Colonic mucosa (tissue), 4 donors: ENCODE measurements around the gene DCAF17. TPM values are rescaled to one million over a fixed set of nuclear protein-coding genes. Genes with fewer than 3 reads are reported as not detected.
A peak's percentile ranks its signal among the peaks of the same experiment; 100 is the strongest.

ENCODE experiments used
- DNase-seq: peaks from one replicate; pipeline ENCODE4 v3.0.0-alpha.2; 2020
- H3K27ac ChIP-seq: fragments of 200-600 bp; one replicate; pipeline ENCODE4 v1.8.0; 2021
- H3K27me3 ChIP-seq: fragments of 200-600 bp; one replicate; pipeline ENCODE4 v1.8.0; 2021
- H3K36me3 ChIP-seq: fragments of 200-600 bp; one replicate; pipeline ENCODE4 v1.8.0; 2021
- H3K4me1 ChIP-seq: fragments of 200-600 bp; one replicate; pipeline ENCODE4 v1.8.0; 2021; ENCODE audit warnings: mild to moderate bottlenecking
- H3K4me3 ChIP-seq: fragments of 200-600 bp; one replicate; pipeline ENCODE4 v1.8.0; 2021
- H3K9ac ChIP-seq, 2 donors: one replicate each; pipeline ENCODE4 v1.7.0; 2013; ENCODE audit warnings: control low read depth in 2 of 2, low read depth in 2 of 2, low read length in 2 of 2
- H3K9me3 ChIP-seq: fragments of 200-600 bp; one replicate; pipeline ENCODE4 v1.8.0; 2021
- intact Hi-C: fragments of 100-400 bp; cut with DNase I; formaldehyde crosslinking; loops from one replicate; pipeline ENCODE4 v1.14.1; 2022
- total RNA-seq, 2 donors: library from RNA; stranded (reverse); fragmentation: NEBNext Ultra II Directional in 1 of 2; extraction: Animal tissue kit (Norgen Biotek cat#: 25700) in 1 of 2; gene quantifications; one replicate each; pipeline ENCODE4 v1.2.1, GENCODE V29; 2021
- TF ChIP-seq, protein P1 (sequence below): fragments of 200-600 bp; IDR thresholded peaks from one replicate; pipeline ENCODE4 v1.8.0; 2022; ENCODE audit warnings: antibody characterized with exemption, mild to moderate bottlenecking
- donor health status: healthy.
- donor health status: DM: no; HTN: no; CAD: no.
- donor health status: DM: no; HTN: no; CAD: no.

The DCAF17 gene
- total RNA-seq, 2 donors from 2014 or later = 9.7 to 10.2 TPM

DNA sequence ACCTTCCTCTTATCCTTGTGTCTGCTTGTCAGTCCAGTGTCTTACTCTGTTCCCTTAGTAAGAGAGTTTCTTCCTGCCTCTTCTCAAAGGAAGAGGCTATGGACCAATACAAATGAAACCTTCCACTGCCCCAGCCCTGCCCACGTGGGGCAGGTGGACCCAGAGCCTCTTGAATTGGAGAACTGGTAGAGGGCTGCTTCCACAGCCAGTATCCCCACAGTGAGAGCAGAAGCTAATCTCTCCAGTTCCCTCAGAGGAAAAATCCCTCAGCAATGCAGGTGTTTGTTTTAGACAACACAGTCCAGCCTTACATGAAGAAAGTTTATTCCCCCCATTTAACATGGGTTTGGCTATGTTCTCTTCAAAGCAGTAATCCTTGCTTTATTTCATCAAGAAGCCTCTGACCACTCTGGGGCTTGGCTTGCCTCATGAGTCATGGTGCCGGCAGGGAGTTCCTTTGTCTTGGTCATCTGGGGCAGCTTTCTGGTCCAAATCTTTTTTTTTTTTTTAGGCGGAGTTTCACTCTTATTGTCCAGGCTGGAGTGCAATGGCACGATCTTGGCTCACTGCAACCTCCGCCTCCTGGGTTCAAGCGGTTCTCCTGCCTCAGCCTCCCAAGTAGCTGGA lies 81.8 kb downstream of the DCAF17 start:
- no peaks in the 10 kb centered on the region for H3K9me3 ChIP-seq
- no peak for DNase-seq
- no peak overlapping the region for H3K27ac ChIP-seq
- intact Hi-C loops = no loop called here
- H3K4me1 ChIP-seq = no peaks in the 10 kb centered on the region
- no peaks in the 10 kb centered on the region for H3K36me3 ChIP-seq
- H3K27me3 ChIP-seq = no peaks in the 10 kb centered on the region
- TF ChIP-seq, protein P1, sequence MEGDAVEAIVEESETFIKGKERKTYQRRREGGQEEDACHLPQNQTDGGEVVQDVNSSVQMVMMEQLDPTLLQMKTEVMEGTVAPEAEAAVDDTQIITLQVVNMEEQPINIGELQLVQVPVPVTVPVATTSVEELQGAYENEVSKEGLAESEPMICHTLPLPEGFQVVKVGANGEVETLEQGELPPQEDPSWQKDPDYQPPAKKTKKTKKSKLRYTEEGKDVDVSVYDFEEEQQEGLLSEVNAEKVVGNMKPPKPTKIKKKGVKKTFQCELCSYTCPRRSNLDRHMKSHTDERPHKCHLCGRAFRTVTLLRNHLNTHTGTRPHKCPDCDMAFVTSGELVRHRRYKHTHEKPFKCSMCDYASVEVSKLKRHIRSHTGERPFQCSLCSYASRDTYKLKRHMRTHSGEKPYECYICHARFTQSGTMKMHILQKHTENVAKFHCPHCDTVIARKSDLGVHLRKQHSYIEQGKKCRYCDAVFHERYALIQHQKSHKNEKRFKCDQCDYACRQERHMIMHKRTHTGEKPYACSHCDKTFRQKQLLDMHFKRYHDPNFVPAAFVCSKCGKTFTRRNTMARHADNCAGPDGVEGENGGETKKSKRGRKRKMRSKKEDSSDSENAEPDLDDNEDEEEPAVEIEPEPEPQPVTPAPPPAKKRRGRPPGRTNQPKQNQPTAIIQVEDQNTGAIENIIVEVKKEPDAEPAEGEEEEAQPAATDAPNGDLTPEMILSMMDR = no peak
- no peak overlapping the region for H3K4me3 ChIP-seq
- no peak overlapping the region for H3K9ac ChIP-seq

DNA sequence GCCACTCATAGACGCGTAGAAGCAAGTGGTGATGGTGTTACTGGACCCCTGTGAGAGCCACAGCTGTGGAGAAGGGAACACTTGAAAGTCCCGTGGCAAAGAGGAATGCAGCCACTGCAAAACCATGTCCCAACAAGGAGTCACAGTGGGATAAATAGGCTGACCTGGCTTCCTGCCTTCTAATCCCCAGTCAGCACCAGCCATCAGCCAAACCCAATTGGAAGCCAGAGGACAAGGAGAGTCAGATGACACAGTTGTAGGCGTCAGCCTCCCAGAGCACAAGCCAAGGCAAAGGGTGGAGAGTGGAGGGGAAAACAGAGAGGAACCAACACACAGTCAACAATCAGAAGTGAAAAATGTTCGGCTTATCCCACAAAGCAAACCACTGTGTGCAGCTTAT lies 82.8 kb downstream of the DCAF17 start:
- TF ChIP-seq, protein P1 = no peak
- Histone ChIP-seq H3K9ac (no peak overlapping the region), H3K4me3 (no peak overlapping the region), H3K27me3 (no peaks in the 10 kb centered on the region), H3K4me1 (no peaks in the 10 kb centered on the region), H3K27ac (no peak overlapping the region), H3K9me3 (no peaks in the 10 kb centered on the region), H3K36me3 (no peaks in the 10 kb centered on the region)
- intact Hi-C loops = no loop called here
- DNase-seq = no peak

DNA sequence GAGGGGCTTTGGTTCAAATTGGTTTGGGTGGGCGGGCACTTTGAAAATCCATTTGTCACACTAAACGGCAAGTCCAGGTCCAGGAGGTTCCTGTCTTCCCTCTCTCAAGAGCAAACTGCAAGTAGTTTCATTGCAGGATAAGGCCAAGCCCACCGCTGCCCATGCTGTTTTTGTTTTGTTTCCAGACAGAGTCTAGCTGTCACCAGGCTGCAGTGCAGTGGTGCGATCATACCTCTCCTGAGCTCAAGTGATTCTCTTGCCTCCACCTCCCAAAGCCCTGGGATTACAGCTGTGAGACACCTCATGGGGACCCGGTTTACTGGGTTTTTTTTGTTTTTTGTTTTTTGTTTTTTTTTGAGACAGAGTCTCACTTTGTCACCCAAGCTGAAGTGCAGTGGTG lies 86.4 kb downstream of the DCAF17 start:
- Histone ChIP-seq H3K9me3 (no peaks in the 10 kb centered on the region), H3K4me1 (no peaks in the 10 kb centered on the region), H3K9ac (no peak overlapping the region), H3K4me3 (no peak overlapping the region), H3K27me3 (no peaks in the 10 kb centered on the region), H3K36me3 (no peaks in the 10 kb centered on the region), H3K27ac (no peak overlapping the region)
- intact Hi-C loops = no loop called here
- TF ChIP-seq, protein P1 = no peak
- DNase-seq = no peak

DNA sequence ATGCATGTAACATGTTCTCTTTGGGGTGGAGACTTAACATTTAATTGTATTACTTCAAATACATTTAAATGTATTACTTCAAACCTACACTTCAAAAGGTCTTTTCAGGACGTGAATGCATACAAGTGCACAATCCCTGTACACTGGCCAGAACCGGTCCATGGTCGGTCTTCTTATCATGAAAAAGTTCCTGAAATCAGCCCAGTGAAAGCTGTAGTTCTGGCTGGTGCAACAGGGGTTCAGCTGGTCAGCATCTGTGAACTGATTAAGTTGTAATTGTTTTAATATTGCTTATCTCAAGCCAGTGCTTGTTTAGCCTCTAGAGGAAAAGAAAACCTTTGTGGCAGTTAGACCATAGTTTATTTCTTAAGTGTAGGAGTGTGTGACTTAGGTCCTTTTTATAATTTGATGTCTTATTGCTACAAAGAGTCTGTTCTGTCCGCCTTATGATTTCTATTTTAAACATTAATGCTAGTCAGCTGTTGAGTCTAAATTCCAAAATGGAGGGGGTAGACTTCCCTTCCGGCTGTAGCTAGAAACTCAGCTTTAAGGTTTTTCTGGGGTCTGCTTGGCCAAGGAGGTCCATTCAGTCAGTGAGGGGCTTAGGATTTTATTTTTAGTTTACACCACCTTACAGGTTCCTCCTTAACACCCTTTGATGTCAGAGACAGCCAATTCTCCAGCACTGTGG lies 87.5 kb downstream of the DCAF17 start:
- no peaks in the 10 kb centered on the region for H3K9me3 ChIP-seq
- no peaks in the 10 kb centered on the region for H3K4me1 ChIP-seq
- TF ChIP-seq, protein P1 = no peak
- H3K27me3 ChIP-seq = no peaks in the 10 kb centered on the region
- intact Hi-C loops = no loop called here
- no peaks in the 10 kb centered on the region for H3K36me3 ChIP-seq
- peak overlapping the region; percentile 77 for H3K27ac ChIP-seq
- no peak overlapping the region for H3K9ac ChIP-seq
- no peak for DNase-seq
- H3K4me3 ChIP-seq = peak overlapping the region; percentile 75

DNA sequence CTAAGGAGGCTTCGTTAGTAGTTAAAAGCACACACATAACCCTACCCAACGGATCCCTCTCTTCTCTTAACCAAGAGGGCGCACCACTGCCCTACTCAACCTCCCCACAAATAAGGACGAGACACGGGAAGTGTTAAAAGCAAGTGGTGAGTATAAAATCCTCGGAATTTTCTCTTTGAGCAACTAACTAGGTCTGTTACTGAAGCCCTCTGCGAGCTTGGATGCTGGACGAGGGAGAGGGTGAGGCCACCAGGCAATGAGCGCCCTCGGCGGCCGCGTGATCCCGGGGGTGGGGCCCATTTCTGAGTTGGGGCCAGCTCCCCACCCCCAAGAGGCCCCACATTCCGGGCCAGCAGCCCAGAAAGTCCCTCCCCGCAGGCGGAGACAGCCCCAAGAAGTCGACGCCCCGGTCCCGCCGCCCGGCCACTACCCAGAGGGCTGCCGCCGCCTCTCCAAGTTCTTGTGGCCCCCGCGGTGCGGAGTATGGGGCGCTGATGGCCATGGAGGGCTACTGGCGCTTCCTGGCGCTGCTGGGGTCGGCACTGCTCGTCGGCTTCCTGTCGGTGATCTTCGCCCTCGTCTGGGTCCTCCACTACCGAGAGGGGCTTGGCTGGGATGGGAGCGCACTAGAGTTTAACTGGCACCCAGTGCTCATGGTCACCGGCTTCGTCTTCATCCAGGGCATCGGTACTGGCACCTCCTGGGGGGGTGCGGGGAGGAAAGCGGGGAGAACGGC lies 88.2 kb downstream of the DCAF17 start, which contains the start of gene CYBRD1:
CYBRD1 (plus strand) TSS at position 423 of the 736 bp plus-strand sequence; CDS start at position 495, 72 bp downstream.
- no peaks in the 10 kb centered on the region for H3K9me3 ChIP-seq
- intact Hi-C loops = no loop called here
- no peaks in the 10 kb centered on the region for H3K27me3 ChIP-seq
- peak; percentile 81 for DNase-seq
- peak within 1 kb of the TSS; percentile 54 to 57 for H3K9ac ChIP-seq
- H3K27ac ChIP-seq = peak within 1 kb of the TSS; percentile 77
- H3K4me3 ChIP-seq = peak within 1 kb of the TSS; percentile 75
- H3K4me1 ChIP-seq = no peaks in the 10 kb centered on the region
- H3K36me3 ChIP-seq = no peaks in the 10 kb centered on the region
- TF ChIP-seq, protein P1 = no peak
